LNCAP (cell line): Measurements from ENCODE around the gene CCDC60.

ENCODE experiments used
- TF ChIP-seq, protein P1 (sequence below): fragments of 450-650 bp; IDR thresholded peaks from 2 replicates; pipeline ENCODE4 v1.5.1; 2017; ENCODE audit warnings: mild to moderate bottlenecking

The CCDC60 gene

GRCh38 chr12:119447618-119448017 lies 113.1 kb downstream of the CCDC60 start:
- TF ChIP-seq, protein P1, sequence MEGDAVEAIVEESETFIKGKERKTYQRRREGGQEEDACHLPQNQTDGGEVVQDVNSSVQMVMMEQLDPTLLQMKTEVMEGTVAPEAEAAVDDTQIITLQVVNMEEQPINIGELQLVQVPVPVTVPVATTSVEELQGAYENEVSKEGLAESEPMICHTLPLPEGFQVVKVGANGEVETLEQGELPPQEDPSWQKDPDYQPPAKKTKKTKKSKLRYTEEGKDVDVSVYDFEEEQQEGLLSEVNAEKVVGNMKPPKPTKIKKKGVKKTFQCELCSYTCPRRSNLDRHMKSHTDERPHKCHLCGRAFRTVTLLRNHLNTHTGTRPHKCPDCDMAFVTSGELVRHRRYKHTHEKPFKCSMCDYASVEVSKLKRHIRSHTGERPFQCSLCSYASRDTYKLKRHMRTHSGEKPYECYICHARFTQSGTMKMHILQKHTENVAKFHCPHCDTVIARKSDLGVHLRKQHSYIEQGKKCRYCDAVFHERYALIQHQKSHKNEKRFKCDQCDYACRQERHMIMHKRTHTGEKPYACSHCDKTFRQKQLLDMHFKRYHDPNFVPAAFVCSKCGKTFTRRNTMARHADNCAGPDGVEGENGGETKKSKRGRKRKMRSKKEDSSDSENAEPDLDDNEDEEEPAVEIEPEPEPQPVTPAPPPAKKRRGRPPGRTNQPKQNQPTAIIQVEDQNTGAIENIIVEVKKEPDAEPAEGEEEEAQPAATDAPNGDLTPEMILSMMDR, result no peak

GRCh38 chr12:119448611-119449131 lies 114.1 kb downstream of the CCDC60 start:
- TF ChIP-seq, protein P1, result no peak

DNA sequence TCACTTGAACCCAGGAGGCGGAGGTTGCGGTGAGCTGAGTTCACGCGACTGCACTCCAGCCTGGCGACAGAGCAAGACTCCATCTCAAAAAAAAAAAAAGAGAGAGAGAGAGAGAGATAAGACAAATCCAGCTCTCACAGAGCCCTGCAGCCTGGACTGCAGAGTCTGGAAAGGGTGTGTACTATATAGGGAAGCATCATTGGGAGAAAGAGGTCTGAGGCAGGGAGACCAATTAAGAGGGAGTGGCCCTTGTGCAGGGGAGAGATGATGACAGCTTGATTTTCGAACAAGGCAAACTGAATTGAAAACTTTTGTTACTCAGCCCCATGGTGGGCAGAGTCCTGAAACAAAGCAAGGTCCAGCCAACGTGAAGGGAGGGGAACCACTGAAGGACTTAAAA lies 116.2 kb downstream of the CCDC60 start:
- TF ChIP-seq, protein P1, result no peak

DNA sequence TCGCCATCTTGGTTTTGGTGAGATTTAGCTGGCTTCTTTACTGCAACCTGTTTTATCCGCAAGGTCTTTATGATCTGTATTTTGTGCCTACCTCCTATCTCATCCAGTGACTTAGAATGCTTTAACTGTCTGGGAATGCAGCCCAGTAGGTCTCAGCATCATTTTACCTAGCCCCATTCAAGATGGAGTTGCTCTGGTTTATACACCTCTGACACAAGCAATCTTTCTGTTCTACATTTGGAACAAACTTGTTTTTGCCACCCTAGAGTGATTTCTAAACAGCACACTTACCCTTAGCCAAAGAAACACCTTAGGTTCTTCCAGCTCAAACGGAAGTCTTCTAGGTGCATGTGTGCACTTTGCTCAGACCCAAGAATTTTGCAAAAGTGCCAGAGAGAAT lies 122.3 kb downstream of the CCDC60 start:
- TF ChIP-seq, protein P1, result no peak

GRCh38 chr12:119457271-119457670 lies 122.7 kb downstream of the CCDC60 start:
- TF ChIP-seq, protein P1, result no peak

DNA sequence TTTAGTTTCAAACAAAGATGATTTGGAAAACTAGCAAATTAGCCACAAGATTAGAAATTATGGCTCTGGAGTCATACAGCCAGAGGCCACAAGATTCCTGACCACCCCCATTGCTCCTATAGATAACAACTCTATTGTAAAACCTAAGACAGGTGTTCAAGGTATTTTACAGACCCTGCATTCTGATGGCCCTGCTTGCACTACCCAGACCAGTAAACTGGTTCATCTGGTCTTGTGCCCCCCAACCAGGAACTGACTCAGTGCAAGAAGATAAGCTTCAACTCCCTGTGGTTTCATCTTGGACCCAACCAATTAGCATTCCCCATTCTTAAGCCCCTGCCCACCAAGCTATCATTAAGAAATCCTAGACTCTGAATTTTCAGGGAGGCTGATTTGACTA lies 125.0 kb downstream of the CCDC60 start:
- TF ChIP-seq, protein P1, result no peak

- TF ChIP-seq, protein P1, result no peak
Observed at GRCh38 chr12:119460876-119461275, 126.3 kb downstream of the CCDC60 start.

DNA sequence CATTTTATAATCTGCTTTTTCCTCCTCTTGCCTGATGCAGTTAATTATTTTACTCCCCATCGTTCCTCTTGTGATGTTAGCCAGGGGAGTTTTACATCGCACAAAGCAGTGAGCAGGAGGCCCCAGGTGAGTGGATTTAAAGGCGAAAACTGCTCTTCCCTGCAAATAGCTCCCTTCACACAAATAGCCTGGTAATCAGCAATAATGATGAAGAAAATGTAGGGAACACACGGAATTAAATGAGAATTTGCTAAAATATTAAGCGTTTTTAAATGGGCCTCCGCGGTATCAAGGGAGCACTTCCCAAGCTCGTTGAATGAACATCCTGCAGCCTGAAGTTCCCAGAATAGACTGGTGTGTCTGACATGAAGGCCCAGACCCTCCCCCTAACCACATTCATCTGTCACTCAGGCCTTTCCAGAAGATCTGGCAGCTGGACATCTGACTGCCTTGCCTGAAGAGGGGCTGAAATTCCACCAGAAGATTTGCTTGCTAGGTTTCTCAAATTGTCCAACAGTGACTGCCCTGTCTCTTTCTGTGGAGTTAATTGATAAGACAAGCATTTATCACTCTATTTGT lies 127.2 kb downstream of the CCDC60 start:
- TF ChIP-seq, protein P1, result no peak
